ENCODE measurements around the gene XKRX.

DNA sequence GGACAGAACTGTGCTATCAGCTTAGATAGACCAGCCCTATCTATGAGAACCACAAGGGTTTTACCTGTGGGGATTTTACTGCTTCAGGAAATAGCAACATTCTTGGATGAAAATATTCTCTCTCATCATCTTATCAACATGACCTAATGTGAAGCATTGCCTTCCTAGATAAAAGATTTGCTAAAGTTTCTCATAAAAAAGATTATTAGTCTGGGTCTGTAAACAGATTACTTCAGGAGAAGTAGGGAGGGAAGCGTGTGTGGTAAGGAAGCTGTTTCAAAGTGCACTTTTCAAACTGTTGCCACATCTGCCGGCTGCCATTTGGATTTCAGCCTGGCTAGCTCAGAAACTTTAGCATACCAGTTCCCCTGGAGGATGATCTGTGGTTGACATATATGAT is 54.4 kb downstream of the XKRX start, which contains the start of gene NOX1:
- TF ChIP-seq, protein P1, sequence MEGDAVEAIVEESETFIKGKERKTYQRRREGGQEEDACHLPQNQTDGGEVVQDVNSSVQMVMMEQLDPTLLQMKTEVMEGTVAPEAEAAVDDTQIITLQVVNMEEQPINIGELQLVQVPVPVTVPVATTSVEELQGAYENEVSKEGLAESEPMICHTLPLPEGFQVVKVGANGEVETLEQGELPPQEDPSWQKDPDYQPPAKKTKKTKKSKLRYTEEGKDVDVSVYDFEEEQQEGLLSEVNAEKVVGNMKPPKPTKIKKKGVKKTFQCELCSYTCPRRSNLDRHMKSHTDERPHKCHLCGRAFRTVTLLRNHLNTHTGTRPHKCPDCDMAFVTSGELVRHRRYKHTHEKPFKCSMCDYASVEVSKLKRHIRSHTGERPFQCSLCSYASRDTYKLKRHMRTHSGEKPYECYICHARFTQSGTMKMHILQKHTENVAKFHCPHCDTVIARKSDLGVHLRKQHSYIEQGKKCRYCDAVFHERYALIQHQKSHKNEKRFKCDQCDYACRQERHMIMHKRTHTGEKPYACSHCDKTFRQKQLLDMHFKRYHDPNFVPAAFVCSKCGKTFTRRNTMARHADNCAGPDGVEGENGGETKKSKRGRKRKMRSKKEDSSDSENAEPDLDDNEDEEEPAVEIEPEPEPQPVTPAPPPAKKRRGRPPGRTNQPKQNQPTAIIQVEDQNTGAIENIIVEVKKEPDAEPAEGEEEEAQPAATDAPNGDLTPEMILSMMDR (IDR thresholded peaks at IDR 0.05): no peak
- no peak for TF ChIP-seq EZH2 (IDR thresholded peaks at IDR 0.05; ENCODE audit: borderline replicate concordance, insufficient read depth, low read depth, low read length, poor library complexity, severe bottlenecking)
